Measurements from ENCODE around the gene DLGAP1. TPM values are rescaled to one million over a fixed set of nuclear protein-coding genes. Genes with fewer than 3 reads are reported as not detected.

The DLGAP1 gene
- total and polyA plus RNA-seq, 5 donors from 2014 or later = 0.11 to 5.4 (median 0.68) TPM

GRCh38 chr18:3579701-3580100, 875.4 kb downstream of the DLGAP1 start:
- H3K36me3 Mint-ChIP-seq = no peaks in the 10 kb centered on the region
- H3K27me3 ChIP-seq (ENCODE audit: control insufficient read depth, insufficient read depth, low read length) = no peaks in the 10 kb centered on the region
- no peaks in the 10 kb centered on the region for H3K4me1 ChIP-seq (ENCODE audit: control insufficient read depth, insufficient read depth, low read length, poor library complexity, severe bottlenecking)
- H3K27me3 Mint-ChIP-seq = peaks cover 4% of the 10 kb centered on the region
- no peak overlapping the region for H3K4me3 ChIP-seq (ENCODE audit: low read depth, low read length)
- no peak overlapping the region for H3K4me3 Mint-ChIP-seq
- DNase-seq = no peak
- H3K27ac ChIP-seq (ENCODE audit: insufficient read depth, low read length, poor library complexity, severe bottlenecking) = no peak overlapping the region
- ATAC-seq (ENCODE audit: low read depth in 2 of 2) = no peak
- H3K27ac Mint-ChIP-seq = no peak overlapping the region
- no peaks in the 10 kb centered on the region for H3K36me3 ChIP-seq (ENCODE audit: control insufficient read depth, insufficient read depth, low read length)
- H3K4me1 Mint-ChIP-seq = no peaks in the 10 kb centered on the region
- H3K9me3 Mint-ChIP-seq = no peaks in the 10 kb centered on the region
- H3K9me3 ChIP-seq (ENCODE audit: control insufficient read depth in 2 of 2, low read length in 2 of 2) = no peaks in the 10 kb centered on the region

- no peaks in the 10 kb centered on the region for H3K4me1 ChIP-seq (ENCODE audit: control insufficient read depth, insufficient read depth, low read length, poor library complexity, severe bottlenecking)
- no peak overlapping the region for H3K4me3 ChIP-seq (ENCODE audit: low read depth, low read length)
- peaks cover 10% of the 10 kb centered on the region for H3K27me3 Mint-ChIP-seq
- H3K27me3 ChIP-seq (ENCODE audit: control insufficient read depth, insufficient read depth, low read length) = no peaks in the 10 kb centered on the region
- ATAC-seq (ENCODE audit: low read depth in 2 of 2) (no peak), DNase-seq (no peak)
- no peak overlapping the region for H3K4me3 Mint-ChIP-seq
- no peaks in the 10 kb centered on the region for H3K9me3 Mint-ChIP-seq
- no peak overlapping the region for H3K27ac Mint-ChIP-seq
- H3K9me3 ChIP-seq (ENCODE audit: control insufficient read depth in 2 of 2, low read length in 2 of 2) = no peaks in the 10 kb centered on the region
- no peaks in the 10 kb centered on the region for H3K4me1 Mint-ChIP-seq
- H3K36me3 ChIP-seq (ENCODE audit: control insufficient read depth, insufficient read depth, low read length) = no peaks in the 10 kb centered on the region
- no peak overlapping the region for H3K27ac ChIP-seq (ENCODE audit: insufficient read depth, low read length, poor library complexity, severe bottlenecking)
- no peaks in the 10 kb centered on the region for H3K36me3 Mint-ChIP-seq
These were observed 876.5 kb downstream of the DLGAP1 start for GRCh38 chr18:3578621-3579020.

- Mint-ChIP-seq H3K9me3 (no peaks in the 10 kb centered on the region), H3K27me3 (peaks cover 10% of the 10 kb centered on the region), H3K4me1 (no peaks in the 10 kb centered on the region), H3K36me3 (no peaks in the 10 kb centered on the region), H3K4me3 (no peak overlapping the region), H3K27ac (no peak overlapping the region)
- H3K9me3 ChIP-seq (ENCODE audit: control insufficient read depth in 2 of 2, low read length in 2 of 2) = no peaks in the 10 kb centered on the region
- no peak overlapping the region for H3K4me3 ChIP-seq (ENCODE audit: low read depth, low read length)
- DNase-seq = no peak
- H3K27ac ChIP-seq (ENCODE audit: insufficient read depth, low read length, poor library complexity, severe bottlenecking) = no peak overlapping the region
- no peak for ATAC-seq (ENCODE audit: low read depth in 2 of 2)
- H3K4me1 ChIP-seq (ENCODE audit: control insufficient read depth, insufficient read depth, low read length, poor library complexity, severe bottlenecking) = no peaks in the 10 kb centered on the region
- no peaks in the 10 kb centered on the region for H3K27me3 ChIP-seq (ENCODE audit: control insufficient read depth, insufficient read depth, low read length)
- H3K36me3 ChIP-seq (ENCODE audit: control insufficient read depth, insufficient read depth, low read length) = no peaks in the 10 kb centered on the region
These were observed 877.7 kb downstream of the DLGAP1 start for GRCh38 chr18:3577281-3577855.

- Histone ChIP-seq H3K27me3 (ENCODE audit: control insufficient read depth, insufficient read depth, low read length) (no peaks in the 10 kb centered on the region), H3K4me3 (ENCODE audit: low read depth, low read length) (no peak overlapping the region), H3K27ac (ENCODE audit: insufficient read depth, low read length, poor library complexity, severe bottlenecking) (no peak overlapping the region), H3K9me3 (ENCODE audit: control insufficient read depth in 2 of 2, low read length in 2 of 2) (no peaks in the 10 kb centered on the region), H3K4me1 (ENCODE audit: control insufficient read depth, insufficient read depth, low read length, poor library complexity, severe bottlenecking) (no peaks in the 10 kb centered on the region), H3K36me3 (ENCODE audit: control insufficient read depth, insufficient read depth, low read length) (no peaks in the 10 kb centered on the region)
- no peaks in the 10 kb centered on the region for H3K36me3 Mint-ChIP-seq
- H3K27me3 Mint-ChIP-seq = peaks cover 15% of the 10 kb centered on the region
- no peaks in the 10 kb centered on the region for H3K4me1 Mint-ChIP-seq
- no peak overlapping the region for H3K4me3 Mint-ChIP-seq
- H3K27ac Mint-ChIP-seq = no peak overlapping the region
- ATAC-seq (ENCODE audit: low read depth in 2 of 2) (no peak), DNase-seq (no peak)
- H3K9me3 Mint-ChIP-seq = no peaks in the 10 kb centered on the region
These were observed 882.3 kb downstream of the DLGAP1 start for GRCh38 chr18:3572761-3573160.

GRCh38 chr18:3566851-3567250, 888.3 kb downstream of the DLGAP1 start:
- no peak overlapping the region for H3K4me3 ChIP-seq (ENCODE audit: low read depth, low read length)
- Mint-ChIP-seq H3K27me3 (peaks cover 23% of the 10 kb centered on the region), H3K27ac (no peak overlapping the region), H3K9me3 (peaks cover 0 to 10% (median 3%) of the 10 kb centered on the region in 7 donors), H3K4me1 (no peaks in the 10 kb centered on the region), H3K36me3 (peaks cover 3% of the 10 kb centered on the region), H3K4me3 (no peak overlapping the region)
- no peak for ATAC-seq (ENCODE audit: low read depth in 2 of 2)
- DNase-seq = no peak
- H3K36me3 ChIP-seq (ENCODE audit: control insufficient read depth, insufficient read depth, low read length) = no peaks in the 10 kb centered on the region
- no peaks in the 10 kb centered on the region for H3K4me1 ChIP-seq (ENCODE audit: control insufficient read depth, insufficient read depth, low read length, poor library complexity, severe bottlenecking)
- H3K27ac ChIP-seq (ENCODE audit: insufficient read depth, low read length, poor library complexity, severe bottlenecking) = no peak overlapping the region
- H3K27me3 ChIP-seq (ENCODE audit: control insufficient read depth, insufficient read depth, low read length) = no peaks in the 10 kb centered on the region
- no peaks in the 10 kb centered on the region for H3K9me3 ChIP-seq (ENCODE audit: control insufficient read depth in 2 of 2, low read length in 2 of 2)

- H3K9me3 ChIP-seq (ENCODE audit: control insufficient read depth in 2 of 2, low read length in 2 of 2) = no peaks in the 10 kb centered on the region
- no peaks in the 10 kb centered on the region for H3K27me3 ChIP-seq (ENCODE audit: control insufficient read depth, insufficient read depth, low read length)
- Mint-ChIP-seq H3K4me3 (no peak overlapping the region), H3K9me3 (peaks cover 0 to 13% (median 3%) of the 10 kb centered on the region in 7 donors), H3K4me1 (no peaks in the 10 kb centered on the region), H3K36me3 (peaks cover 3% of the 10 kb centered on the region), H3K27ac (no peak overlapping the region), H3K27me3 (peaks cover 13% of the 10 kb centered on the region)
- ATAC-seq (ENCODE audit: low read depth in 2 of 2) (no peak), DNase-seq (no peak)
- H3K36me3 ChIP-seq (ENCODE audit: control insufficient read depth, insufficient read depth, low read length) = no peaks in the 10 kb centered on the region
- no peaks in the 10 kb centered on the region for H3K4me1 ChIP-seq (ENCODE audit: control insufficient read depth, insufficient read depth, low read length, poor library complexity, severe bottlenecking)
- H3K27ac ChIP-seq (ENCODE audit: insufficient read depth, low read length, poor library complexity, severe bottlenecking) = no peak overlapping the region
- H3K4me3 ChIP-seq (ENCODE audit: low read depth, low read length) = no peak overlapping the region
These were observed 894.4 kb downstream of the DLGAP1 start for GRCh38 chr18:3560755-3561154.

GRCh38 chr18:3554811-3555427, 900.2 kb downstream of the DLGAP1 start:
- Histone ChIP-seq H3K4me3 (ENCODE audit: low read depth, low read length) (no peak overlapping the region), H3K27me3 (ENCODE audit: control insufficient read depth, insufficient read depth, low read length) (no peaks in the 10 kb centered on the region), H3K36me3 (ENCODE audit: control insufficient read depth, insufficient read depth, low read length) (no peaks in the 10 kb centered on the region), H3K27ac (ENCODE audit: insufficient read depth, low read length, poor library complexity, severe bottlenecking) (no peak overlapping the region), H3K4me1 (ENCODE audit: control insufficient read depth, insufficient read depth, low read length, poor library complexity, severe bottlenecking) (no peaks in the 10 kb centered on the region), H3K9me3 (ENCODE audit: control insufficient read depth in 2 of 2, low read length in 2 of 2) (no peaks in the 10 kb centered on the region)
- Mint-ChIP-seq H3K36me3 (no peaks in the 10 kb centered on the region), H3K9me3 (no peaks in the 10 kb centered on the region), H3K4me3 (no peak overlapping the region), H3K27me3 (peaks cover 15% of the 10 kb centered on the region), H3K27ac (no peak overlapping the region), H3K4me1 (no peaks in the 10 kb centered on the region)
- ATAC-seq (ENCODE audit: low read depth in 2 of 2) = no peak
- DNase-seq = no peak

GRCh38 chr18:3554091-3554601, 901.0 kb downstream of the DLGAP1 start:
- ATAC-seq (ENCODE audit: low read depth in 2 of 2) (no peak), DNase-seq (no peak)
- H3K4me1 Mint-ChIP-seq = no peaks in the 10 kb centered on the region
- H3K27me3 ChIP-seq (ENCODE audit: control insufficient read depth, insufficient read depth, low read length) = no peaks in the 10 kb centered on the region
- no peaks in the 10 kb centered on the region for H3K4me1 ChIP-seq (ENCODE audit: control insufficient read depth, insufficient read depth, low read length, poor library complexity, severe bottlenecking)
- H3K27ac Mint-ChIP-seq = peak overlapping the region in 1 of 3 donors; percentile 48
- H3K4me3 ChIP-seq (ENCODE audit: low read depth, low read length) = no peak overlapping the region
- H3K9me3 ChIP-seq (ENCODE audit: control insufficient read depth in 2 of 2, low read length in 2 of 2) = no peaks in the 10 kb centered on the region
- H3K9me3 Mint-ChIP-seq = no peaks in the 10 kb centered on the region
- no peak overlapping the region for H3K4me3 Mint-ChIP-seq
- H3K36me3 Mint-ChIP-seq = no peaks in the 10 kb centered on the region
- H3K36me3 ChIP-seq (ENCODE audit: control insufficient read depth, insufficient read depth, low read length) = no peaks in the 10 kb centered on the region
- peaks cover 15% of the 10 kb centered on the region for H3K27me3 Mint-ChIP-seq
- H3K27ac ChIP-seq (ENCODE audit: insufficient read depth, low read length, poor library complexity, severe bottlenecking) = no peak overlapping the region

Measured in CD4-positive, CD25-positive, alpha-beta regulatory T cell (primary cell).